Activated CD8-positive, alpha-beta memory T cell treated with anti-CD3 and anti-CD28 coated beads for 24 hours (primary cell): ENCODE measurements around the gene PIWIL4.

ENCODE experiments used
- DNase-seq: peaks from one replicate; pipeline ENCODE4 v3.0.0-alpha.2; 2020

Gene PIWIL4

GRCh38 chr11:94666792-94667721, 99.9 kb downstream of the PIWIL4 start:
- DNase-seq = no peak

GRCh38 chr11:94668212-94668793, 101.1 kb downstream of the PIWIL4 start:
- DNase-seq = no peak

GRCh38 chr11:94669023-94669422, 101.9 kb downstream of the PIWIL4 start:
- DNase-seq = no peak
